ENCODE results near the gene DLG5.

DNA sequence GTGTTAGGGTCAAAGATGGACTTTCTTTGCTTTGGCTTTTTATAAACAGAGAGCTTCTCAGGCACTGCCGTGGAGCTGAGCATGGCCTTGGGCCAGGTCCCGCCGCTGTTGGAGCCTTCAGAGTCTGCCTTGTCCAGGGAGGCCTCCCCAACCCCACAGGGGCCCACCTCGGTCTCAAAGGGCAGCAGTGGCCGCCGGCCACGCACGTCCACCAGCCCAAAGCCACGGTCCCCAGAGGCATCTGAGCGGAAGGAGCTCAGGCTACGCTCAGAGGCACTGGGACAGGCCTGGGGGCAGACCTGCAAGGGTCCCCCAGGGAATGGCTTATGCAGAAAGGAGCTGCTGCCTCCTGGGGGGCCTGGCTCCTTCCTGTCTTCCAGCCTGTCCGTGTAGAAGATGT, 105.0 kb downstream of the DLG5 start:
- TF ChIP-seq XRCC4 (IDR thresholded peaks at IDR 0.05; ENCODE audit: extremely low read depth, insufficient read depth, insufficient read length) (no peak), GATA2 (CRISPR knock-in tag; IDR thresholded peaks at IDR 0.05) (no peak)
